CD4-positive, alpha-beta memory T cell (primary cell): Measurements from ENCODE around the gene GSK3B. TPM values are rescaled to one million over a fixed set of nuclear protein-coding genes. Genes with fewer than 3 reads are reported as not detected.
A peak's percentile ranks its signal among the peaks of the same experiment; 100 is the strongest.

Source experiments
- CTCF ChIA-PET: fragments of 350-600 bp; sonication (Branson Sonifier 250); formaldehyde crosslinking; loops from one replicate; lab custom pipeline; 2021; ENCODE audit warnings: inconsistent platforms; ENCODE audit not compliant: partially characterized antibody; lab: Charles Lee
- POLR2A ChIA-PET: fragments of 350-600 bp; sonication (Branson Sonifier 250); formaldehyde crosslinking; loops from one replicate; lab custom pipeline; 2021; ENCODE audit not compliant: partially characterized antibody; lab: Charles Lee
- DNase-seq, 5 donors: peaks; one replicate each; pipeline versions ENCODE4 v3.0.0 to v3.0.0-alpha.2; 2020 to 2022; ENCODE audit warnings: mixed read lengths in 1 of 5
- H3K27ac ChIP-seq: one replicate; pipeline ENCODE4 v1.7.0; 2013; ENCODE audit warnings: low read depth, low read length
- H3K27me3 ChIP-seq: 2 replicates; pipeline ENCODE4 v1.7.0; 2013; ENCODE audit warnings: mild to moderate bottlenecking, low read length, moderate library complexity; ENCODE audit not compliant: insufficient read depth
- H3K36me3 ChIP-seq: 2 replicates; pipeline ENCODE4 v1.7.0; 2013; ENCODE audit warnings: mild to moderate bottlenecking, low read length, moderate library complexity; ENCODE audit not compliant: insufficient read depth
- H3K4me1 ChIP-seq: 2 replicates; pipeline ENCODE4 v1.7.0; 2013; ENCODE audit warnings: mild to moderate bottlenecking, low read length, moderate library complexity; ENCODE audit not compliant: insufficient read depth
- H3K4me3 ChIP-seq, 2 donors: one replicate each; pipeline ENCODE4 v1.7.0; 2013; ENCODE audit warnings: low read length in 2 of 2, mild to moderate bottlenecking in 1 of 2
- H3K9me3 ChIP-seq, 2 donors: one replicate each; pipeline ENCODE4 v1.7.0; 2013; ENCODE audit warnings: low read length in 2 of 2, control low read depth in 1 of 2; ENCODE audit not compliant: control insufficient read depth in 1 of 2
- H3K27ac Mint-ChIP-seq, 7 donors: one replicate each; pipeline ENCODE4 v1.8.0; 2020 to 2021; ENCODE audit warnings: mixed read lengths in 7 of 7, mild to moderate bottlenecking in 6 of 7, inconsistent platforms in 3 of 7, moderate library complexity in 3 of 7
- H3K27me3 Mint-ChIP-seq, 2 donors: one replicate each; pipeline ENCODE4 v1.8.0; 2020 to 2021; ENCODE audit warnings: mixed read lengths in 2 of 2
- H3K36me3 Mint-ChIP-seq, 2 donors: one replicate each; pipeline ENCODE4 v1.8.0; 2020 to 2021; ENCODE audit warnings: mixed read lengths in 2 of 2, inconsistent platforms in 1 of 2, mild to moderate bottlenecking in 1 of 2
- H3K4me1 Mint-ChIP-seq, 4 donors: one replicate each; pipeline ENCODE4 v1.8.0; 2020 to 2021; ENCODE audit warnings: mixed read lengths in 4 of 4, mild to moderate bottlenecking in 1 of 4
- H3K4me3 Mint-ChIP-seq, 8 donors: one replicate each; pipeline ENCODE4 v1.8.0; 2020 to 2021; ENCODE audit warnings: mixed read lengths in 8 of 8, mild to moderate bottlenecking in 7 of 8, moderate library complexity in 6 of 8, inconsistent platforms in 3 of 8
- H3K9me3 Mint-ChIP-seq, 8 donors: one replicate each; pipeline ENCODE4 v1.8.0; 2020 to 2021; ENCODE audit warnings: mixed read lengths in 8 of 8, mild to moderate bottlenecking in 5 of 8, inconsistent platforms in 3 of 8, moderate library complexity in 1 of 8
- intact Hi-C: fragments of 100-400 bp; cut with micrococcal nuclease; formaldehyde crosslinking; loops from one replicate; pipeline ENCODE4 v1.15.1; 2023
- polyA plus RNA-seq, 2 donors: library from polyadenylated mRNA; unstranded; fragments of 300-500 nt; fragmentation: Illumina TruSeq; gene quantifications; one replicate each; pipeline ENCODE4 v1.2.3, GENCODE V29; 2021
- total RNA-seq, 2 experiments: library from RNA; stranded (reverse); gene quantifications; one replicate each; pipeline ENCODE4 v1.2.3, GENCODE V29; 2021

Gene GSK3B
- total and polyA plus RNA-seq, 4 experiments from 2014 or later = 10.4 to 35.0 (median 25.5) TPM

- H3K27ac ChIP-seq = no peak overlapping the region
- H3K4me3 ChIP-seq = peak overlapping the region; percentile 20 to 36
- Mint-ChIP-seq H3K27me3 (peaks cover 0 to 2% of the 10 kb centered on the region in 2 donors), H3K9me3 (peaks cover 0 to 4% (median 0%) of the 10 kb centered on the region in 8 donors), H3K4me3 (no peak overlapping the region), H3K36me3 (peaks cover 7 to 18% of the 10 kb centered on the region in 2 donors), H3K4me1 (peaks cover 19 to 36% (median 27%) of the 10 kb centered on the region in 4 donors), H3K27ac (no peak overlapping the region)
- DNase-seq = no peak
- POLR2A ChIA-PET = interaction anchor here (1.2 to 1.4 kb wide), 2 partner anchors 12 to 627 kb away, joined by 3 to 4 read pairs; partner anchors contain the start of gene TMEM39A
- no peaks in the 10 kb centered on the region for H3K36me3 ChIP-seq
- intact Hi-C loops = loop anchor here (5.0 to 10.0 kb wide), 7 partner anchors 178 to 1744 kb away; partner anchors contain the start of genes EAF2, GOLGB1, IQCB1 and NDUFB4
- no peaks in the 10 kb centered on the region for H3K9me3 ChIP-seq
- H3K27me3 ChIP-seq = no peaks in the 10 kb centered on the region
- CTCF ChIA-PET = interaction anchor here (1.5 to 1.9 kb wide), 2 partner anchors 57 to 198 kb away, joined by 5 to 6 read pairs; no protein-coding TSS in a partner anchor
- peaks cover 58% of the 10 kb centered on the region for H3K4me1 ChIP-seq
These were observed 3.8 kb downstream of the GSK3B start for GRCh38 chr3:120090422-120090821.

GRCh38 chr3:120089089-120089488 is 5.2 kb downstream of the GSK3B start:
- Mint-ChIP-seq H3K36me3 (peaks cover 7 to 10% of the 10 kb centered on the region in 2 donors), H3K4me1 (peaks cover 22 to 37% (median 29%) of the 10 kb centered on the region in 4 donors), H3K27me3 (no peaks in the 10 kb centered on the region), H3K4me3 (peak overlapping the region in 5 of 8 donors; percentile 25 to 74 (median 65)), H3K27ac (peak overlapping the region in 2 of 7 donors; percentile 37 to 43), H3K9me3 (no peaks in the 10 kb centered on the region)
- Histone ChIP-seq H3K4me3 (no peak overlapping the region), H3K4me1 (peaks cover 65% of the 10 kb centered on the region), H3K27ac (no peak overlapping the region), H3K36me3 (no peaks in the 10 kb centered on the region), H3K9me3 (no peaks in the 10 kb centered on the region), H3K27me3 (no peaks in the 10 kb centered on the region)
- no peak for DNase-seq
- CTCF ChIA-PET = no interaction called here
- POLR2A ChIA-PET = no interaction called here
- intact Hi-C loops = no loop called here

GRCh38 chr3:120088622-120089021 is 5.6 kb downstream of the GSK3B start:
- no peak for DNase-seq
- H3K4me1 Mint-ChIP-seq = peaks cover 25 to 40% (median 32%) of the 10 kb centered on the region in 4 donors
- peak overlapping the region in 4 of 7 donors; percentile 25 to 43 (median 37) for H3K27ac Mint-ChIP-seq
- CTCF ChIA-PET = no interaction called here
- H3K27me3 Mint-ChIP-seq = no peaks in the 10 kb centered on the region
- peaks cover 68% of the 10 kb centered on the region for H3K4me1 ChIP-seq
- H3K4me3 ChIP-seq = no peak overlapping the region
- H3K36me3 ChIP-seq = no peaks in the 10 kb centered on the region
- H3K9me3 Mint-ChIP-seq = no peaks in the 10 kb centered on the region
- H3K9me3 ChIP-seq = no peaks in the 10 kb centered on the region
- POLR2A ChIA-PET = no interaction called here
- H3K36me3 Mint-ChIP-seq = peaks cover 7 to 10% of the 10 kb centered on the region in 2 donors
- no peaks in the 10 kb centered on the region for H3K27me3 ChIP-seq
- intact Hi-C loops = no loop called here
- H3K27ac ChIP-seq = no peak overlapping the region
- peak overlapping the region in 6 of 8 donors; percentile 6 to 74 (median 56) for H3K4me3 Mint-ChIP-seq

GRCh38 chr3:120081719-120082118 is 12.5 kb downstream of the GSK3B start:
- peak overlapping the region in 5 of 7 donors; percentile 0 to 76 (median 48) for H3K27ac Mint-ChIP-seq
- peak overlapping the region in 3 of 8 donors; percentile 4 to 26 (median 17) for H3K4me3 Mint-ChIP-seq
- no peaks in the 10 kb centered on the region for H3K9me3 Mint-ChIP-seq
- no peaks in the 10 kb centered on the region for H3K27me3 Mint-ChIP-seq
- peaks cover 8 to 18% of the 10 kb centered on the region in 2 donors for H3K36me3 Mint-ChIP-seq
- Histone ChIP-seq H3K4me3 (no peak overlapping the region), H3K36me3 (no peaks in the 10 kb centered on the region), H3K27me3 (no peaks in the 10 kb centered on the region), H3K4me1 (peaks cover 78% of the 10 kb centered on the region), H3K27ac (no peak overlapping the region), H3K9me3 (no peaks in the 10 kb centered on the region)
- no peak for DNase-seq
- ChIA-PET CTCF (interaction anchor here (1.2 to 1.5 kb wide), 3 partner anchors 10 to 189 kb away, joined by 3 to 4 read pairs (median 3); no protein-coding TSS in a partner anchor), POLR2A (interaction anchor here (1.5 kb wide), 1 partner anchor 11 kb away, joined by 3 read pairs; no protein-coding TSS in a partner anchor)
- intact Hi-C loops = no loop called here
- peaks cover 45 to 79% (median 61%) of the 10 kb centered on the region in 4 donors for H3K4me1 Mint-ChIP-seq

- no peaks in the 10 kb centered on the region for H3K9me3 ChIP-seq
- H3K4me3 ChIP-seq = no peak overlapping the region
- no peak for DNase-seq
- ChIA-PET POLR2A (interaction anchor here (0.6 kb wide), 1 partner anchor 812 kb away, joined by 4 read pairs; no protein-coding TSS in a partner anchor), CTCF (interaction anchor here (1.5 kb wide), 1 partner anchor 14 kb away, joined by 3 read pairs; no protein-coding TSS in a partner anchor)
- H3K4me3 Mint-ChIP-seq = peak overlapping the region in 3 of 8 donors; percentile 7 to 53 (median 26)
- H3K36me3 ChIP-seq = no peaks in the 10 kb centered on the region
- H3K27ac ChIP-seq = no peak overlapping the region
- peaks cover 45 to 76% (median 58%) of the 10 kb centered on the region in 4 donors for H3K4me1 Mint-ChIP-seq
- intact Hi-C loops = no loop called here
- peak overlapping the region in 2 of 7 donors; percentile 7 to 69 for H3K27ac Mint-ChIP-seq
- H3K27me3 Mint-ChIP-seq = no peaks in the 10 kb centered on the region
- H3K36me3 Mint-ChIP-seq = peaks cover 10 to 22% of the 10 kb centered on the region in 2 donors
- peaks cover 69% of the 10 kb centered on the region for H3K4me1 ChIP-seq
- H3K27me3 ChIP-seq = no peaks in the 10 kb centered on the region
- H3K9me3 Mint-ChIP-seq = peaks cover 0 to 4% (median 0%) of the 10 kb centered on the region in 8 donors
These were observed 13.4 kb downstream of the GSK3B start for GRCh38 chr3:120080836-120081235.

- H3K4me3 ChIP-seq = no peak overlapping the region
- Mint-ChIP-seq H3K27ac (no peak overlapping the region), H3K9me3 (peaks cover 0 to 4% (median 0%) of the 10 kb centered on the region in 8 donors), H3K27me3 (no peaks in the 10 kb centered on the region), H3K4me3 (no peak overlapping the region), H3K36me3 (peaks cover 9 to 28% of the 10 kb centered on the region in 2 donors), H3K4me1 (peaks cover 49 to 85% (median 67%) of the 10 kb centered on the region in 4 donors)
- DNase-seq = no peak
- H3K4me1 ChIP-seq = peaks cover 51% of the 10 kb centered on the region
- no peaks in the 10 kb centered on the region for H3K36me3 ChIP-seq
- POLR2A ChIA-PET = interaction anchor here (1.3 to 2.1 kb wide), 2 partner anchors 13 to 16 kb away, joined by 3 to 7 read pairs; partner anchors contain the start of gene GSK3B
- no peaks in the 10 kb centered on the region for H3K9me3 ChIP-seq
- H3K27me3 ChIP-seq = no peaks in the 10 kb centered on the region
- intact Hi-C loops = no loop called here
- H3K27ac ChIP-seq = no peak overlapping the region
- CTCF ChIA-PET = interaction anchor here (0.7 to 1.0 kb wide), 2 partner anchors 483 to 1195 kb away, joined by 3 read pairs; no protein-coding TSS in a partner anchor
These were observed 16.5 kb downstream of the GSK3B start for GRCh38 chr3:120077731-120078130.
